ENCODE results near the gene FRS2. TPM values are rescaled to one million over a fixed set of nuclear protein-coding genes. Genes with fewer than 3 reads are reported as not detected.

The FRS2 gene
- 45.5 and 48.0 TPM in 2 replicates for total RNA-seq
- long read RNA-seq, transcript FRS2-206 (9 exons, 1,952 nt) = major isoform, 9 of 20 reads
- long read RNA-seq, partial matches to known transcripts = 0 of 20 reads
- long read RNA-seq, other reads (novel, unspliced or antisense) = 11 of 20 reads

- H3K27ac Mint-ChIP-seq (ENCODE audit: unreplicated experiment) = peak within 1 kb of the TSS; percentile 100
- no peaks in the 10 kb centered on the region for H3K36me3 Mint-ChIP-seq (ENCODE audit: unreplicated experiment)
- peak; percentile 54 for TF ChIP-seq CTCF (IDR thresholded peaks at IDR 0.05)
- H3K9me3 Mint-ChIP-seq (ENCODE audit: unreplicated experiment) = no peaks in the 10 kb centered on the region
- DNase-seq (ENCODE audit: extremely low spot score, unreplicated experiment) = peak; percentile 95
- H3K4me1 Mint-ChIP-seq (ENCODE audit: unreplicated experiment) = peaks cover 58% of the 10 kb centered on the region
- peak within 1 kb of the TSS; percentile 99 for H3K4me3 Mint-ChIP-seq (ENCODE audit: unreplicated experiment)
- no peaks in the 10 kb centered on the region for H3K27me3 Mint-ChIP-seq (ENCODE audit: unreplicated experiment)
Observed at GRCh38 chr12:69470189-69471075, at the start of gene FRS2. Gene FRS2 (plus strand): TSS chr12:69470388. CDS start chr12:69569031, 98,643 bp downstream.

GRCh38 chr12:69421548-69421947 is 48.6 kb upstream of the FRS2 start:
- Mint-ChIP-seq H3K36me3 (ENCODE audit: unreplicated experiment) (no peaks in the 10 kb centered on the region), H3K9me3 (ENCODE audit: unreplicated experiment) (no peaks in the 10 kb centered on the region), H3K27ac (ENCODE audit: unreplicated experiment) (no peak overlapping the region), H3K27me3 (ENCODE audit: unreplicated experiment) (no peaks in the 10 kb centered on the region), H3K4me1 (ENCODE audit: unreplicated experiment) (peaks cover under 1% of the 10 kb centered on the region), H3K4me3 (ENCODE audit: unreplicated experiment) (no peak overlapping the region)
- no peak for TF ChIP-seq CTCF (IDR thresholded peaks at IDR 0.05)
- no peak for DNase-seq (ENCODE audit: extremely low spot score, unreplicated experiment)

GRCh38 chr12:69423037-69423905 is 46.9 kb upstream of the FRS2 start:
- Mint-ChIP-seq H3K4me3 (ENCODE audit: unreplicated experiment) (no peak overlapping the region), H3K9me3 (ENCODE audit: unreplicated experiment) (no peaks in the 10 kb centered on the region), H3K27ac (ENCODE audit: unreplicated experiment) (no peak overlapping the region), H3K27me3 (ENCODE audit: unreplicated experiment) (no peaks in the 10 kb centered on the region), H3K4me1 (ENCODE audit: unreplicated experiment) (peaks cover under 1% of the 10 kb centered on the region), H3K36me3 (ENCODE audit: unreplicated experiment) (no peaks in the 10 kb centered on the region)
- TF ChIP-seq CTCF (IDR thresholded peaks at IDR 0.05) = no peak
- no peak for DNase-seq (ENCODE audit: extremely low spot score, unreplicated experiment)

- no peak for TF ChIP-seq CTCF (IDR thresholded peaks at IDR 0.05)
- no peaks in the 10 kb centered on the region for H3K9me3 Mint-ChIP-seq (ENCODE audit: unreplicated experiment)
- H3K4me3 Mint-ChIP-seq (ENCODE audit: unreplicated experiment) = no peak overlapping the region
- H3K36me3 Mint-ChIP-seq (ENCODE audit: unreplicated experiment) = no peaks in the 10 kb centered on the region
- H3K27me3 Mint-ChIP-seq (ENCODE audit: unreplicated experiment) = no peaks in the 10 kb centered on the region
- H3K4me1 Mint-ChIP-seq (ENCODE audit: unreplicated experiment) = peaks cover 12% of the 10 kb centered on the region
- no peak overlapping the region for H3K27ac Mint-ChIP-seq (ENCODE audit: unreplicated experiment)
- no peak for DNase-seq (ENCODE audit: extremely low spot score, unreplicated experiment)
Observed at GRCh38 chr12:69425417-69425816, 44.8 kb upstream of the FRS2 start.
